ENCODE data around the gene EBF3. TPM values are rescaled to one million over a fixed set of nuclear protein-coding genes. Genes with fewer than 3 reads are reported as not detected.

Gene EBF3
- total RNA-seq, 3 donors from 2014 or later = 0.23 to 2.8 (median 0.89) TPM

DNA sequence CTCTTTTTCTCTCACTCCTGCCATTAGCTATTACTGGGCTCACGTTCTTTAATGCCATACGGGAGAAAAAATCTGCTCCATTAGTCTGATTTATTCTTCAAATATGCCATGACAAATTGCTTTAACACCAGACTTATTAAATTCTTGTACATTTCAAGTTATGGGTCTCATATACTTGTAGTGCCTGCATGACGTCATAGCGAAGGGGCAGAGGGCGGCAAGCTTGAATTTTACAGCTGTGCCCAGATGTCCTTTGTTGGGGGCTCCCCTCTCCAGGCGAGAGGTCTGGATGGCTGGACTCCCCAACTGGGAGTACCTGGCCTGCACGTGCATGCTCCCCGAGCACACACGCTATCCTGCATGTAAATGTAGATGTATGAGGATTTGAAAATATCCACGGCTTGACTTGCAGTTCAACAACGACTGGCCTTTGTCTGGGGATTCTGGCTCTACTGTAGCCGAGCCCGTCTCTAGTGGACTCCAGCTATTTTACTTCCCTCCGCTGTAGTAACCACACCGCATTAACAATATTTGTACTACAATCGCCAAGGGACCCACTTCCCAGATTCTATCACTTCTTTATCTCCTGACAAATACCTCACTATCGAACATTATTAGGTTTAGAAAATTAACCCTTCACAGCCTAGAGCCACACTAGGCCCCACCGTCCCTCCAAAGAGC is 79.5 kb downstream of the EBF3 start:
- DNase-seq = no peak
- TF ChIP-seq, protein P1, sequence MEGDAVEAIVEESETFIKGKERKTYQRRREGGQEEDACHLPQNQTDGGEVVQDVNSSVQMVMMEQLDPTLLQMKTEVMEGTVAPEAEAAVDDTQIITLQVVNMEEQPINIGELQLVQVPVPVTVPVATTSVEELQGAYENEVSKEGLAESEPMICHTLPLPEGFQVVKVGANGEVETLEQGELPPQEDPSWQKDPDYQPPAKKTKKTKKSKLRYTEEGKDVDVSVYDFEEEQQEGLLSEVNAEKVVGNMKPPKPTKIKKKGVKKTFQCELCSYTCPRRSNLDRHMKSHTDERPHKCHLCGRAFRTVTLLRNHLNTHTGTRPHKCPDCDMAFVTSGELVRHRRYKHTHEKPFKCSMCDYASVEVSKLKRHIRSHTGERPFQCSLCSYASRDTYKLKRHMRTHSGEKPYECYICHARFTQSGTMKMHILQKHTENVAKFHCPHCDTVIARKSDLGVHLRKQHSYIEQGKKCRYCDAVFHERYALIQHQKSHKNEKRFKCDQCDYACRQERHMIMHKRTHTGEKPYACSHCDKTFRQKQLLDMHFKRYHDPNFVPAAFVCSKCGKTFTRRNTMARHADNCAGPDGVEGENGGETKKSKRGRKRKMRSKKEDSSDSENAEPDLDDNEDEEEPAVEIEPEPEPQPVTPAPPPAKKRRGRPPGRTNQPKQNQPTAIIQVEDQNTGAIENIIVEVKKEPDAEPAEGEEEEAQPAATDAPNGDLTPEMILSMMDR (IDR thresholded peaks at IDR 0.05) = no peak
- H3K4me1 ChIP-seq (ENCODE audit: low read depth) = no peaks in the 10 kb centered on the region
- intact Hi-C loops (cut with DNase I, micrococcal nuclease) = no loop called here
- no peaks in the 10 kb centered on the region for H3K9me3 ChIP-seq
- H3K4me3 ChIP-seq = no peak overlapping the region
- no peak for ATAC-seq
- H3K36me3 ChIP-seq (ENCODE audit: low read depth) = no peaks in the 10 kb centered on the region

DNA sequence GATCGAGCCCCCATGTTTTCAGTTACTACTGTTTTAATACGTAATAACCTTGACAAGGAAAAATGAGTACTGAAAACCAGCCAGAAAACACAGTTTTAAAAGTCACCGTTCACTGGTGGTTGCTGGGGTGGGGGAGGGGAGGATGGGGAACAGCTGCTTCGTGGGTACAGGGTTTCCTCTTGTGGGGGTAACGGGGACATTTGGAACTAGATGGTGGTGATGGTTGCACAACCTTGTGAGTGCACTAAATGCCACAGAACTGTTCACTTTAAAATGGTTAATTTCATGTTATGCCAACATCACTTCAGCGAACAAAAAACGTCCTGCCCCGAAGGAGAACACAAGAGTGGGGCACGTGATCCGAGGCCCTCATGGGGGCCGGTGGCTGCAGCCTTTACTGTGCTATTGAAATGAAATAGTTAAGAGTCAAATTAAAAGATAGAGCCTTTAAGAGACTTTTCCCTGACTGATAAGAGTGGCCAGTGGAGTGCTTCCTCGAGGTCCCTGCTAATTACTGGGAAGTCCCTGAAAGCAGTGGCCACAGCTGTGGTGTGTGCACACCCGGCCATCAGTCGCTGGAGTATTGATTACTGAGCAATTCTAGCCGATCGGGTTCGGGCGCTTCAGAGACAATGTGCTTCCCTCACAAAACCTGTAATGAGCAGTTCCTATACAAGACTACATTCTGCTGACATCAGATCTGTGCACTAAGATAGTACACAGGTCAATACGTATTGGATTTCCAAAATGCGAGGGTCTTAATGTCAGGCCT is 80.3 kb downstream of the EBF3 start:
- DNase-seq = no peak
- ATAC-seq = no peak
- no peaks in the 10 kb centered on the region for H3K9me3 ChIP-seq
- intact Hi-C loops (cut with DNase I, micrococcal nuclease) = no loop called here
- no peak overlapping the region for H3K4me3 ChIP-seq
- TF ChIP-seq, protein P1 (IDR thresholded peaks at IDR 0.05) = no peak
- H3K4me1 ChIP-seq (ENCODE audit: low read depth) = no peaks in the 10 kb centered on the region
- no peaks in the 10 kb centered on the region for H3K36me3 ChIP-seq (ENCODE audit: low read depth)

DNA sequence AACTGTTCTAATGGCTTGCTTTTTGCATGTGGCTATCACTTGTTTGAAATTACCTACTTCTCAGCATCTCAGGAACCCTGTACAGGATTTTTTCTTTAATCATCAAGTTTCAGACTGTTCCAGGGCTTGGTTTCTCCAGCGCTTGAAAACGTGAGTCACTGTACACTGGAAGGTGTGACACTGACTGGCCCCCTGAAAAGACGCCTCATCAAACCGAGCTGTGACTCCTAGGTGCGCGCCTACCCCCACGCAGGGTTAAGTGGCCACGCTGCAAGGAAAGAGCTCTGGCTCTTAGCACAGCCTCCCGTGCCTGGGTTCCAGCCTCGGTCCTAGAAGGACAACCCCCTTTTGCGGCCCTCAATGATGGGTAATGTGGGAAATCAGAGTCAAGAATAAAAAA is 81.0 kb downstream of the EBF3 start:
- Histone ChIP-seq H3K4me3 (no peak overlapping the region), H3K4me1 (ENCODE audit: low read depth) (no peaks in the 10 kb centered on the region), H3K9me3 (no peaks in the 10 kb centered on the region), H3K36me3 (ENCODE audit: low read depth) (no peaks in the 10 kb centered on the region)
- ATAC-seq = no peak
- intact Hi-C loops (cut with DNase I, micrococcal nuclease) = no loop called here
- TF ChIP-seq, protein P1 (IDR thresholded peaks at IDR 0.05) = no peak
- no peak for DNase-seq

DNA sequence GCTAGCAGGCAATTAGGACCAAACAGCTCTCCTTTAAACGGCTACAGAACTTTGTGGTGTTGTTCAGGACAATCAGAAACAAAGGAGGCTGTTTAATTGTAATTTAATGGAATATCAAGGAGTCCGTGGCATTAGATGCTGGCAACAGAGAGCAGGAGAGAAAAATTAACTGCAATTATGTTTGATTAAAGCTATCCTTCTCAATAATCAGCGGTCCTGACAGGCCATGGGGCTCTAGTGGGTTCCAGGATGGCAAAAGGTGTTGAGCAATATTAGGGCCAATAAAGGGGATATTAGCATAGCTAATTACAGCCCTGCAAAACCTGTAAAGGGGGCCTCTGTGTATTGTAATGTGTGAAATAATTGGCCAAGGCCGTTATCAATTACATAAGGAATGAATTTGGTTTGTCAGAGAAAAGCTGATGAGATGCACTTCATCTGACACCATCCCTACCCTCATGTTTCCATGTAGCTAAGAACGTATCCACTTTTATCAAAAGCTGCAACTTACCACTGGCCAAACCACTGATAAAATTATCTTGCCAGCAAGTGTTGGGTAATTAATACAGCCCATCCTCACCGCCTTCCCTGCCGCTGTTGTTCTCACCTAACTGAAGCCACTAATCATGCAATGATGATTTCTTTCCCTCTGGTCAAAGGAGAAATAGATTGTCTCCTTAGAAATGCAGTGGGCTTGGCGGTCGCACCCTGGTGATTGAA is 81.6 kb downstream of the EBF3 start:
- Histone ChIP-seq H3K4me3 (no peak overlapping the region), H3K4me1 (ENCODE audit: low read depth) (no peaks in the 10 kb centered on the region), H3K9me3 (no peaks in the 10 kb centered on the region), H3K36me3 (ENCODE audit: low read depth) (no peaks in the 10 kb centered on the region)
- DNase-seq (no peak), ATAC-seq (no peak)
- TF ChIP-seq, protein P1 (IDR thresholded peaks at IDR 0.05) = no peak
- intact Hi-C loops (cut with DNase I, micrococcal nuclease) = no loop called here

DNA sequence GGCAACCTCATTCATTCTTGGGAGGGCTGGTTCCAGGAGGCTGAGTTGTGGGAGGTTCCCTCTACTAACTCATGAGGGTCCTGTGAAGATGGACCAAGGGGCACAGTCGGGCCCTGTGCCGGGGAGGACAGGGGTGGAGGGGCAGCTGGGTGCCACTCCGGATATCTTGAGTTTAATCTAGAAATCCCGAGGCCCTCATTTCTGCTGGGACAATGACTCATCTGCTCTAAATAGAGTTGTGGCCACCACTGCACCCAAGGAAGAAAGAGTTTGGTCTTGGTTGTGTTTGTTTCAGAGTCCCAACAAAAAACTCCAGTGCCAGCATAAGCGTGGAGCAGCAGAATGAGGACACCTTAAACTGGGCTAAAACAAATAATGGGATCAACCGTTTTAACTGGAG is 82.4 kb downstream of the EBF3 start:
- DNase-seq = no peak
- intact Hi-C loops (cut with DNase I, micrococcal nuclease) = no loop called here
- Histone ChIP-seq H3K4me1 (ENCODE audit: low read depth) (no peaks in the 10 kb centered on the region), H3K4me3 (no peak overlapping the region), H3K9me3 (no peaks in the 10 kb centered on the region), H3K36me3 (ENCODE audit: low read depth) (no peaks in the 10 kb centered on the region)
- ATAC-seq = no peak
- TF ChIP-seq, protein P1 (IDR thresholded peaks at IDR 0.05) = no peak

All from mucosa of descending colon (tissue), 3 donors.